HG03139 (cell line): ENCODE measurements around the gene APRT.
"Not testable (repeated sequence)": the region's sequence is repeated elsewhere in the genome, so short reads cannot be mapped to it uniquely, and the experiment has no call there.

Experiments used
- ATAC-seq: cut with Tn5 transposase; IDR thresholded peaks from one replicate; pipeline ENCODE4 v1.9.1; 2021; ENCODE audit not compliant: unreplicated experiment

The APRT gene

GRCh38 chr16:88790312-88791211, 21.2 kb downstream of the APRT start:
- ATAC-seq = no peak

- ATAC-seq = no peak
Observed at GRCh38 chr16:88789594-88789993, 22.1 kb downstream of the APRT start.

GRCh38 chr16:88788749-88789148, 23.0 kb downstream of the APRT start:
- not testable (repeated sequence) for ATAC-seq

DNA sequence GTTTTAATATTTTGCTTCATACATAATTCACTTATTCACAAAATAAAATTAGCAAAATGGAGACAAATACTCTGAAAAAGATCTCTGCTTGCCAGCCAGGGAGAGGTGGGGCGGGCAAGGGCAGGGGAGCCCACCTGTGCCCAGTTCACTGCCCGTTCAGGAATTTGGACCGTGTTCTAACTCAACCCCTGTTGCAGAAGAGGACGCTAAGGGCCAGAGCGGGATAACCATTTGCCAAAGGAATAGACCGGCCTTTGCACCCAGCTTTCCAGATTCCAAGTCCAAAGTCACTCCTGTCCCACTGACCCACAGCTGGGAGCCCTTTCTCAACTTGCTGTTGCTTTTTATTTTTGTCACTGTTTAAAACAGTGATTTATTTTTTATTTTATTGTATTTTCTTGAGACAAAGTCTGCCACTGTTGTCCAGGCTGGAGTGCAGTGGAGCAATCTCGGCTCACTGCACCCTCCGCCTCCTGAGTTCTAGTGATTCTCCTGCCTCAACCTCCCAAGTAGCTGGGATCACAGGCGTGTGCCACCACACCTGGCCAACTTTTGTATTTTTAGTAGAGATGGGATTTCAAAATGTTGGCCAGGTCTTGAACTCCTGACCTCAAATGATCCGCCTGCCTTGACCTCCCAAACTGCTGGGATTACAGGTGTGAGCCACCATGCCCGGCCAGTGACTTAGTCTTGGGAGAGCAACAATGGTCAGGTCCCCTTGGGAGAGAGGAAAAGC, 24.0 kb downstream of the APRT start:
- no peak for ATAC-seq

GRCh38 chr16:88785106-88785924, 26.4 kb downstream of the APRT start, which contains the start of gene PIEZO1:
PIEZO1 (minus strand) TSS chr16:88785220; CDS start chr16:88784964, 256 bp downstream.
- no peak for ATAC-seq

GRCh38 chr16:88784856-88785105, 26.9 kb downstream of the APRT start:
- no peak for ATAC-seq

GRCh38 chr16:88784074-88784855, 27.5 kb downstream of the APRT start:
- no peak for ATAC-seq

DNA sequence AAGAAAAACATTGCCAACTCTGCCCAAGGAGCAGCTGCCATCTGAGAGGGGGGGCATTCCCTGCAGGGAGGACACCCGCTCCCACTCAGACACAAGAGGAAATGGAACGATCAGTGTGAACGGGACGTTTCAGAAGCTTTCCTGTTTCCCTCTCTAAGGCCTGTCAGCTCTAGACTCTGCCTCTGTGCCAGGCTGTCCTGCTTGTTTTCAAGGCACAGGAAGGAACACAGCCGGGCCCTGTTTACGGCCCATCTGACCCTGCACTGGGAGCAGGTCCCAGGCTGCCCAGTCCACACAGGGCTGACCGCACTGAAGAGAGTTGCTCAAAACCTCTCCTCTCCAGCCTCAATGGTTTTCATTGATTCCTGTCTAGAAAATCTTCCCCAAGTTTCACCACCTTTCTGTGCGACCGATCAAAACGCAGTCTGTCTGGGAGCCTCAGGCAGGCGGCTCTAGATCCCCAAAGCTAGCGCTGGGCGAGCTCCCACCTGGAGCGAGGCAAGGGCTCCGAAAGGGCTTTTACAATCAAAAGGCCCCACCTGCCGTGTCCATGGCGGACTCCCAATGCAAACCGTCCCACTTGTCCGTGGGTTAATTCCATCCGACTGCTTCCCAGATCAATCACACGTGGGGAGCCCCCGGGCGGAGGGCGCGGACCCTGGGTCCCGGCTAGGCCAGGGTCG, 28.2 kb downstream of the APRT start:
- ATAC-seq = no peak

- ATAC-seq = no peak
Observed at GRCh38 chr16:88782454-88783390, 29.0 kb downstream of the APRT start.

DNA sequence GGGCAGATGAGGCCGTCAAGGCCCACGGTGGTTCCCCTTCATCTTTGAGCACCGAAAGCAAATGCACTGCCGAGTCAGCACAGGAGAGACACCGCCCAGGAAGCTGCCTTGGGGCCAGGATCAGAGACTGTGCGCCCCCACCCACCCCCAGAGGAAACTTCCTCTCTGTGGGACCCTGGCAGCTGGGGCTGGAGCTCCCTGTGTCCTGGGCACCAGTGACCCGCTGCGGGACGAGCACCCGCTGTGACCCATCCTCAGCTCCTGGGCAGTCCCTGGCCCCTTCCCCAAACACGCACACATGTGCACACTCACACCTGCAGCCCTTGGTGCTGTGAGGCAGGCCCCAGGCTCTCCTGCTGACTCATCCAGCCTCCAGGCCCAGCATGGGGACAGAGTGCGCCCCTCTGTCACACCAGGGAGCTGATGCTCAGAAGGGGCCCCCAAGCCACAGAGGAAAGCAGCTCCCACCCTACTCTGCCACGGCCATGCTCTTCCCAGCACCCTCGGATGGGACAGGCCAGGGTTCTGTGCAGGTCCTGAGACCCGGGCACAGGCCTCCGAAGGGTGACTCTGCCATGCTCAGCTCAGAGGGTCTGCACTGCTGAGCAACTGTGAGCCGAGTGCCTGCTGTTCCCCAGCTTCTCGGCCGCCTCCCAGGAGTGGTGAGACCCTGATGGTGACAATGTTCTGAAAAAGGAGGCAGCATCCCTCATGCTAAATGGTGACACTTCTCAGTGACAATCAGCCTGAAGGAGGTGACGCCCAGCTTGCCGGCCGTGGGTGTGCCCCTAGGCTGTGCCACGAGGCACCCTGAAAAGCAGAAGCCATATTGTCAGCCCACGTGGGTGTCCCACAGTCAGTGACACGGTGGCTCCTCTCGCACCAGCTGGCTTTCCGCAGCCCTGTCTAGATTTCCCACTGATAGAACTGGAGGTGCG, 30.3 kb downstream of the APRT start:
- no peak for ATAC-seq

- ATAC-seq = no peak
Observed at GRCh38 chr16:88780142-88781062, 31.3 kb downstream of the APRT start.

DNA sequence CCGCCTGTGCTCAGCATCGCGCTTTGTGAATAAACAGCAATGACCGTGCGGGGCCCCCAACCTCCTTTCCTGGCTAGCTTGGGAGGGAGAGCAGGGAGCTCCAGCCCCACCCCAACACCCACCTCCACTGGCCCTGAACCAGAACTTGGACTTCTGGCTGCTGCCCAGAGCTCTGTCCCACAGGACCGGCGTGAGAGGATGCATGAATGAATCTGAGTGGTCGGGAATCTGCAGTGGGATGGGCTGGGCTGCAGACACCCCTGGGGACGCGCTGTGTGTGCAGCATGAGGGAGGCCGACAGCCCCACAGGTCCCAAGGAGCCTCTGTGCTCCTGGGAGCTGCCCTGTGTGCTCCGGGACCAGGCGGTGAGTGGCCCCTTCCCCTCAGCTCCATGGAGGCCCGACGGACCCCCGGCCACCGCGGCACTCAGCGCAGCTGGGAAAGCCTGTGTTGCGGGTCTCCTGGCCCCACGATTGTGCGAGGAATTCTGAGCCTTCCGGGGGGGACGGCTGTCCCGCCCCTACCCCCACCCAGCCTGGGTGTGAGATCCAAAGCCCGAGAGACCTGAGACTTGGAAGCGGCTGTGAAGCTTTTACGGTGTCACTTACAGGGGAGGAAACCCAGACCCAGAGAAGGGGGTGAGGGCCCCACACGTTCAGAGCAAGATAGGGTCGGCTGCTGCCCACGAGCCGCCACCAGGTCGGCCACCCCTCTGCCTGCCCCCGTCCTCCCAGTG, 32.2 kb downstream of the APRT start:
- ATAC-seq = no peak

DNA sequence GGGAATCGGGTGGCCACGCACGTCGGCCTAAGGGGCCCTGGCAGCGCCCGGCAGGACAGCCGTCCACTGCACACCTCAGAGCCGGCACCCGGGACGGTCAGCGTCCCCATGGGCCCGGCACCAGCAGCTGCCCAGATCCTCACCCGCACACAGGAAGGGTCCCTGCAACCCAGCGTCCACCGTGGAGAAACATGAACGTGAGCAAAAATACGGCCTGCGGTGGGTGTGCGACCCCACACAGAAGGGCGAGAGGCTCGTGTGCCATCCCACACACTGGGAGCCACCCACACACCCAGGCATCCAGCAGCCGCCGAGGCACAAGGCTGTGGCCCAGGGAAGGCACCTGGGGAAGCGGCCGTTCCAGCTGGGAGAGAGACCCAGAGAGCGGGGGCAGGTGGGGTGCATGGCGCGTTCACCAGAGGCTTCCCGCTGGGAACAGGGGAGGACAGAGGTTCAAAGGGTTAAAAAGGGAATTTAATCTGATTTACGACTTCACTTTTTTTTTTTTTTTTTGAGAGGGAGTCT, 33.1 kb downstream of the APRT start:
- ATAC-seq = no peak

GRCh38 chr16:88778271-88778525, 33.5 kb downstream of the APRT start:
- ATAC-seq = no peak

DNA sequence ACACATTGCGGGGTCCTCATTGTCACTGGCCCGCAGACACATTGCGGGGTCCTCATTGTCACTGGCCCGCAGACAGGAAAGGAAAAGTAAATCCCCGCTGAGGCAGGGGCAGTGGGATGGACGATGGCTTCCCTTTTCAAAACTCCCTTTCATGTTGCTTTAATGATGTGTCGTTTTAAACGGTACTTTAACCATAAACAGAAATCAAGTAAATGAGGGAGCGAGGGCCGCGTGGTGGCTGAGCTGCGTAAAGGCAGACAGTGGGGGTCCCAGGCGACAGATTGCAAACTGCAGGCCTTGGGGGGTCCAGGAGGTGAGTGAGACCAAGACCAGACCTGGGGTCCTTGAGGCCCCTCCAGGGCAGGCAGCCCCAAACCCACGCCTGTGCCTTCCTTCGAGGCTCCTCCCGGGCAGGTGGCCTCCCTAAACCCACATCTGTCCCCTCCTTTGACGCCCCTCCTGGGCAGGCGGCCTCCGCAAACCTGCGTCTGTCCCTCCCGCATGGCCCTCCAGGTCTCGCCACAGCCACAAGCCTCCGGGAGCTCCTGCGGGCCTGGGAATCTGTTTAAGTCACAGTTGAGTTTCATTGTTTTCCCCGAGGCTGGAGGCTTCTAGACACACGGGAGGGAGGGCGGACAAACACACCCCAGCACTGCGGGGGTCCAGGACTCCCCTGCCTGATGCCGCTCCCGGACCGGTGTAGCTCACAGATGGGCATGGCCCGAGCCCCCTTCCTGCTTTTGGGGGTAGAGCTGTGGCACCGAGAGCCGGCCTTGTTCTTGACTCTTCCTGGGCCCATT, 34.1 kb downstream of the APRT start:
- no peak for ATAC-seq
